Measurements from ENCODE around the gene RFLNA.

DNA sequence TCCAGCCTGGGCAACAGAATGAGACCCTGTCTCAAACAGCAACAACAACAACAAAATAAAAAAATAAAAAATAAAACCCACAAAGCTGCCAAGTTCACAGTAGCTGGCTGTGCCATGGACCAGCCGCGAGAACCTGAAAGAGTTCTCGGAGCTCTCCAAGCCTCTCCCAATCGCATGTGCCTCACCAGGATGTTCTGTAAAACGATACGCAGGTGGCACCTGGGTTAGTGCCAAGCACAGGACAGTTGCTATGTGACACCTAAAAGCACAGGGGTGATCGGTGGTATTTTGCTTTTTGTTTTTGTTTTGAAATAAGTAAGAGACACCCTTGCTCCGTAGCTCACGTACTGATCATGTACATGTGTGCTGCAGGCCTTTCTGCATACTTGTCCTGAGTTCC, 52.4 kb downstream of the RFLNA start:
- TF ChIP-seq POLR2A (IDR thresholded peaks at IDR 0.05; ENCODE audit: low read length) (no peak), GATA1 (IDR thresholded peaks at IDR 0.05; ENCODE audit: low read depth, low read length) (no peak)

All from erythroblast (primary cell).